Right lobe of liver (tissue), 4 donors: ENCODE data around the gene RABL3.

Experiments used
- POLR2A ChIP-seq: fragments of 450-650 bp; IDR thresholded peaks from one replicate; pipeline ENCODE4 v1.6.1; 2017; ENCODE audit warnings: antibody characterized with exemption, mild to moderate bottlenecking
- TF ChIP-seq, protein P1 (sequence below), 4 donors: fragments of 200-600 bp in 3 of 4; fragments of 450-650 bp in 1 of 4; IDR thresholded peaks; one replicate each; pipeline versions ENCODE4 v1.5.1 to v1.8.0; 2016 to 2022; ENCODE audit warnings: antibody characterized with exemption in 4 of 4, mild to moderate bottlenecking in 2 of 4
- donor health status: DM: no; HTN: no; CAD: no.
- donor health status: DM: no; HTN: no; CAD: no.
- donor health status: DM: no; HTN: yes; CAD: no.

DNA sequence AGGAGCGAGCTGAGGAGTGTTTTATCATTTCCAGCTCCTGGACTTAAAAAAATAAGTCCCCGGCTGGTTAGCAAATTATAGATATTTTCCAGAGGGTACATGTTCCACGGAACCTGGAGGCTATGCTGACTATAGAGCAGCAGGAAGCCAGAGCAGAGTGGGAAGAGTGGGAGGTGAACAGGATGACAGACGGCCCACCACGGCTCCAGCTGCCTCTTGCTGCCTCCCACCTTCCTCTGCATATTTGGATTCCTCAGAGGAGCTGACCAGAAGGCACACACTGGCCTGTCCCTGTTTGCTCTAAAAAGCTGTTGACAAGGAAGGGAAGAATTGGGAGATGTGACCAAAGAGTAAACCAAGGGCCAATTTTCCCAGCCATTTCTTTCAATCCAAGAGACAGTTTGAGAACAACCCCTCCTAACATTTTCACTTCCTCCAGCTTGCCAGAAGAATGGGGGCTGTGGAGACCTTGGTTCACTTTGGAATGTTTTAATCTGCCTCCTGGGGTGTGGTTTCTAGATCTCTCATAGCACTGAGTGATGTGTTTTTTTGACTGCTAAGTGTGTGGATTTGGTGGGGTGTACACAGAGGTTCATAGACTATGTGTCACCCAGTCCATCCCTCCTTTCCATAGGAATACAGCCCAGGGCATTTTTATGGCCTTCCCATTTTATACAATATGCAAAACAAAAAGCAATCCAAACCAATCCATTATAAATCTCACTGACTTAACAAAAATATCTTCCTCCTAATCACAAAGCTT, 97.1 kb downstream of the RABL3 start:
- TF ChIP-seq, protein P1, sequence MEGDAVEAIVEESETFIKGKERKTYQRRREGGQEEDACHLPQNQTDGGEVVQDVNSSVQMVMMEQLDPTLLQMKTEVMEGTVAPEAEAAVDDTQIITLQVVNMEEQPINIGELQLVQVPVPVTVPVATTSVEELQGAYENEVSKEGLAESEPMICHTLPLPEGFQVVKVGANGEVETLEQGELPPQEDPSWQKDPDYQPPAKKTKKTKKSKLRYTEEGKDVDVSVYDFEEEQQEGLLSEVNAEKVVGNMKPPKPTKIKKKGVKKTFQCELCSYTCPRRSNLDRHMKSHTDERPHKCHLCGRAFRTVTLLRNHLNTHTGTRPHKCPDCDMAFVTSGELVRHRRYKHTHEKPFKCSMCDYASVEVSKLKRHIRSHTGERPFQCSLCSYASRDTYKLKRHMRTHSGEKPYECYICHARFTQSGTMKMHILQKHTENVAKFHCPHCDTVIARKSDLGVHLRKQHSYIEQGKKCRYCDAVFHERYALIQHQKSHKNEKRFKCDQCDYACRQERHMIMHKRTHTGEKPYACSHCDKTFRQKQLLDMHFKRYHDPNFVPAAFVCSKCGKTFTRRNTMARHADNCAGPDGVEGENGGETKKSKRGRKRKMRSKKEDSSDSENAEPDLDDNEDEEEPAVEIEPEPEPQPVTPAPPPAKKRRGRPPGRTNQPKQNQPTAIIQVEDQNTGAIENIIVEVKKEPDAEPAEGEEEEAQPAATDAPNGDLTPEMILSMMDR (IDR thresholded peaks at IDR 0.05) = no peak
- TF ChIP-seq POLR2A = no peak
